ENCODE results near the gene VPS13D.
A peak's percentile ranks its signal among the peaks of the same experiment; 100 is the strongest.

Gene VPS13D

DNA sequence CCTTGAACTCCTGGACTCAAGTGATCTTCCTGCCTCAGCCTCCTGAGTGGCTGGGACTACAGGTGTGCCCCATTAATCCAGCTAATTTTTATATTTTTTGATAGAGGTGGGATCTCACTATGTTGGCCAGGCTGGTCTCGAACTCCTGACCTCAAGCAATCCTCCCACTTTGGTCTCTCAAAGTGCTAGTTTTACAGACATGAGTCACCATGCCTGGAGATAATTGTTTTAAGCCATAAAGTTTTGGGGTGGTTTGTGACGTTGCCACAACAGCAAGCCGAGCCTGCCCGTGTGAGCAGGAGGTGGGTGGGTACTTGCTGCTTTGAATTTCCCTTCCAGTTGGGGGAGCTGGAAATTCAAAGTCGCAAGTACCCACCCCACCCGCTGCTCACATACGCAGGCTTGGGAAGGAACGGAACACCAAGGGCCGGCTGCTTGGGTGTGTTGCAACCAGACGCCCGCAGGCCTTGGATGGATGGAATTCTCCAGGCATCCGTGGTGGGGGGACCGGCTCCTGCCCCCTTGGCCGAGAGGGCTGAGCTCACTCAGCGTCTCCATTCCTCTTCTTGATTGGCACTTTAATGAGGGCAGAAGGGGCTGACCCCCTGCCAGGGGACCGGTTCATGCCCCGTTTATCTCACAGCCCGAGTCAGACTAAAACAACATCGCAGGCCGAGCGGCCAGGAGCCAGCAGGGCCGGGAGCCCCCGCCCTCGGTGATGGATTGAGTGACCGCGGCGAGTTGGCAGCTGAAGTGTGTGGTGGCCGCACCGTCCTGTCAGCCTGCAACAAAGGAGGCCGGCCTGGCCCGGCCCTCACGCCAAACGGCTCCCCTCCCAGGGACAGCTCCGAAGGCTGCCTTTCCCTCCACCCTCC, 310.1 kb downstream of the VPS13D start:
- no peak for DNase-seq (ENCODE audit: low spot score)

DNA sequence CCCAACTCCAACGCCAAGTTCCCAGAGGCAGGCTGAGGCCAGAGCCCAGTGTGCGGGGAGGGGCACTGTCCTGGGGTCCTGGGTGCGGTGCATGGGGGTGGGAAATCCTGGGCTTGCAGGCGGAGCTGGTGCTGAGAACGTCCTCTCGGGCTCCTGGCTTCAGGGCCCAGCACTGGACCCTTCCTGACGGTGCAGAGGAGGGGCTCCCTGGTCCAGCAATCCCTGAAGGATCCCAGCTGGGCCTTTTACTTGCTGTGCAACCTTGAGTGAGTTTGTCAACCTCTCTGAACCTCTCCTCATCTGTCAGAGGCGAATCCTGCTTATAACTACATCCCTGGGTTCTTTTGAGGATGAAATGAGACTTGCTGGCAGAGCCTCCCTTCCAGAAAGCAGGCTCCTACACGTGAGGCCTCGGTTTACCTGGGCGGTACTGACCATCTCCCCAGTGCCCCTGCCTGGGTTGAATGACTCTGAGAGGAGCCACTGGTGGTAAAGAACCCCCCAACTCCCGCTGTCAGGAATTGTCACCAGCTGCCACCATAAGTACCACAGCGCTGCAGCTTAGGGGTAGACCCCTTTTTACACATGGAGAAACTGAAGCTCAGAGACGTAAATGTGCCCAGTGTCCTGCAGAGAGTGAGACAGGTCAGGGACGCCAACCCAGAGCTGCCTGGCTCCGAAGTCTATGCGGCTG, 310.9 kb downstream of the VPS13D start:
- no peak for DNase-seq (ENCODE audit: low spot score)

GRCh38 chr1:12541274-12542137, 311.7 kb downstream of the VPS13D start:
- DNase-seq (ENCODE audit: low spot score): no peak

DNA sequence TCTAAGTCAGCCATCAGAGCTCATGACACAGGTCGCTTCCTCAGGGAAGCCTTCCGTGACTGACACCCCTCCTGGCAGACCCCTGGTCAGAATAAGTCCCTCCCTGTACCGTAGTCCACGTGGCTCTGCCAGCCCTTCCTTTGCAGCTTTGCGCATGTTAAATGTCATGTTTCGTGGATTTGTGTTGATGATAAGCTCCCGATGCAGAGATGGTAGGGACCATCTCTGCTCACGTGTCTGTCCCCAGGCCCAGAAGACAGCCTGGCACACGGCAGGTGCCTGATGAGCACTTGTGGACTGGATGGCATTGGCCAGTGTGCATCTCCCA, 312.3 kb downstream of the VPS13D start:
- DNase-seq (ENCODE audit: low spot score): no peak

- DNase-seq (ENCODE audit: low spot score): no peak
These were observed 313.1 kb downstream of the VPS13D start for GRCh38 chr1:12542616-12543592.

- DNase-seq (ENCODE audit: low spot score): no peak
These were observed 313.9 kb downstream of the VPS13D start for GRCh38 chr1:12543740-12544154.

DNA sequence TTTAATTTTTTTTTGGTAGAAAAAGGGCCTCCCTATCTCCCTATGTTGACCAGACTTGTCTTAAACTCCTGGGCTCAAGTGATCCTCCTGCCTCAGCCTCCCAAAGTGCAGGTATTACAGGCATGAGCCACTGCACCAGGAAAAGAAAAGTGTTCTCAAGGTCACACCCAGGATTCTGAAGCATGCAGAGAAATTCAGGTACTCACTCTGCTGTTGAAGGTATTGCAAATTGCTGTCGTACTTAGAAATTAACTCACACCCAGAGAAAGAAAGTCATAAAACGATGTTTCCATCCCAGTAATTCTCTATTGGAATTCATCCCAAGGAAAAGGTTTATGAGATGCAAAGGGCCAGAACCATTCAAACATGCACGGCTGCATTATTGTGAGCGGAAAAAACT, 314.5 kb downstream of the VPS13D start:
- DNase-seq (ENCODE audit: low spot score): no peak

GRCh38 chr1:12544992-12545391, 315.2 kb downstream of the VPS13D start:
- DNase-seq (ENCODE audit: low spot score): no peak

GRCh38 chr1:12546771-12547585, 317.1 kb downstream of the VPS13D start:
- no peak for DNase-seq (ENCODE audit: low spot score)

DNA sequence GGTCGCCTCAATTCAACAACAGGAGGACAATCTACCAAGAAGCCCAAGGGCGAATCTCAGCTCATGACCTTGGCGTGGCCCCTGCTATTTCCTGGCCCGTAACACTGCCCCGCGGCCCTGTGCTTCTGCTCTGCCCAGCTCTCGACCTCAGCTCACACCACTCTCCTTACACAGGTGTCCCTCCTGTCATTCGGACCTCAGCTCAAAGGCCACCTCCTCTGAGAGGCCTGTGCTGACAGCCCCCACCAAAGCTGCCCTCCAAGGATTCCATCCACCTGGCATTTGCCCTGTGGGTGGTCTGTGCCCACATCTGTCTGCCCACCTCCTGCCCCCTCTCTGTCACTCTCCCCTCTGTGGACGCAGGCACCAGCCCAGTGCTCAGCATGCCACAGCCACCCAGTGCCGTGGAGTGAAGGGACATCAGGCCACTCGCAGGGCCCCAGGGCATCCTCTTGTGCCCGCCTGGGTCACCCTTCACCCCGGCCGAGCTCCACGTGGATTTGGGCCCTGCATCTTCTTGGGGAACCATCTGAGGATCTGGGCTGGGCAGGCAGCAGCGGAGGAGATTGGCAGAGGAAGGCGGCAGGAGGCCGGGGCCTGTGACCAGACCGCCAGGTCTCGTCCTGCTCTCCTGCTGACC, 317.9 kb downstream of the VPS13D start:
- no peak for DNase-seq (ENCODE audit: low spot score)

GRCh38 chr1:12548279-12548972, 318.6 kb downstream of the VPS13D start:
- DNase-seq (ENCODE audit: low spot score): no peak

- no peak for DNase-seq (ENCODE audit: low spot score)
These were observed 319.2 kb downstream of the VPS13D start for GRCh38 chr1:12548973-12549459.

- DNase-seq (ENCODE audit: low spot score): no peak
These were observed 319.9 kb downstream of the VPS13D start for GRCh38 chr1:12549460-12550349.

- DNase-seq (ENCODE audit: low spot score): no peak
These were observed 321.8 kb downstream of the VPS13D start for GRCh38 chr1:12551584-12551983.

DNA sequence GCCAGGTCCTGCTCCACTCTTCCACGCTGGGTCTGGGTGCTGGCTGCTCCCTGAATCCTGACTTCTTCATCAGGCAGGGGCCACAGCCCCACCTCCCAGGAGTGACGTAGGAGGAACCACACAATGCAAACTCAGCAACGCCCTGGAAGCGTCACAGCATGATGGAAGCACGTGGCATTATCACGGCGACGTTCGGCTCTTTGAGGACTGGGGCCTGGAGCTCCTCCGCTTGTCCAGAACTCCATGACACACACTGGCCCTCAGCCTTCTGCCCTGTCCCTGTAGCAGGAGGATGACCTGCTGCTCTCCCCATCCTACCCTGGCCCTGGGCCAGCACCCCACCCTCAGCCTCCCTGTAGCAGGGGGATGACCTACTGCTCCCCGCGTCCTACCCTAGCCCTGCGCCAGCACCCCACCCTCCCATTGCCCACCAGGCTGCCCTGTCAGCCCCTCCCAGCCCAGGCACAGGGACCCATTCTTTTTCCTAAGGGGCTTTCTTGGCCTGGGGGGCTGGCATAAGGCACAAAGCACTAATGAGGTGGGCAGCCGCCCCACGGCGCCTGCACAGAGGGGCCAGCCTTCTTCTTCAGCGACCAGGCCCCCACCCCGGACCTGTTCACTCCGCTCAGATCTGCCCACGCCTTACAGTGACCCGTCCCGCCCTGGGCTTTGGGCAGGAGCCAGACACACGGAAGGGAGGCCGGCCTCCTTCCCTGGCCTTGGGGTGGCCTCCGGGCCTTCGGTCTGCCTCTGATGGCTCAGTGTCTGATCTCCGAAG, 322.5 kb downstream of the VPS13D start:
- no peak for DNase-seq (ENCODE audit: low spot score)

DNA sequence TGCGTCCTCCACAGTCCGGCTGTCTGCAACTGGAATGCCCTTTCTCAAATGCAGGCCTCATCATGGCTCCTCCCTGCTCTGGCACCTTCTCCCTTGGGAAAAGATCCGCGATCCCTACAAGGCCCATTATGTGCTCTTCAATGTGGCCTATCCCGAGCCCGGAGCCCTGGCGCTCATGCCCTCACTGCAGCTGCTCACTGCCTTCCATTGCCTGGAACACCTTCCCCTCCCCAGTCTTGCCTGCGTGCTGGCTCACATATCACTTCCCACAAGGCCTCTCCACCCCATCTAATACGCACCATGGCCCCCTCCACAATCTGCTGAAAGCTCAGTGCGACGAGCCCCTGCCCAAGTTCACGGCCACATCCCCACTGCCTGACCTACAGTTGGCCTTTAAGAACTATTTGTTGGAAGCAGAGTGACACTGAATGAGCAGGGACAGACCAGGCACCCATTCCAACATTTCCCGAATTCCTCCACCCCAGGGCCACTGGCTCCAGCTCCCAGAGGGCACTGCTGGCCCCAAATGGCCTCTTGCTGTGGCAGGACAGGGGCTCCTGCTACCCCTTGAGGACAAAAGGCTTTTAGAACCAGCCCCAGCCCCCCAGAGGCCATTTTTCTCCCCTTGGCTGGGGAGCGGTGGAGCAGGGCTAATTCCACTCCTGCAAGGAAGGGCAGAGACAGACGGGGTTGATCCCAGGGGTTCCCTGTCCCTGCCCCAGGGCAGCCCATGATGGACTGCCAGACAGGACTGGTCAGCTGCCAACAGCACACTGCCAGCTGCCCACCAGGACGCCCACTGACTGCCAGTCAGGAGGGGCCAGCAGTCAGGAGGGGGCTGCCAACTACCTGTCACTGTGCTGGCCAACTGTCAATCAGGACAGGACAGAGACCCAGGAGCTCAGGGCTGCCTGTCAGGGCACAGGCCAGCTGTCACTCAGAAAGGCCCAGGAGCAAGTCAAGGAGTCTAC, 323.4 kb downstream of the VPS13D start:
- peak; percentile 3 for DNase-seq (ENCODE audit: low spot score)
